Breast epithelium (tissue), 4 donors: ENCODE results near the gene PCDH7. TPM values are rescaled to one million over a fixed set of nuclear protein-coding genes. Genes with fewer than 3 reads are reported as not detected.
A peak's percentile ranks its signal among the peaks of the same experiment; 100 is the strongest.

Experiments used
- DNase-seq, 2 donors: peaks; one replicate each; pipeline ENCODE4 v3.0.0-alpha.2; 2019; ENCODE audit warnings: low spot score in 2 of 2
- H3K27ac ChIP-seq, 2 donors: fragments of 200-600 bp; sonication (generic) in 1 of 2; one replicate each; pipeline ENCODE4 v1.5.1; 2016 to 2019; ENCODE audit warnings: mild to moderate bottlenecking in 1 of 2
- H3K27me3 ChIP-seq, 2 donors: fragments of 200-600 bp; sonication (generic) in 1 of 2; one replicate each; pipeline versions ENCODE4 v1.5.1 to v1.6.0; 2017 to 2019; ENCODE audit warnings: control low read depth in 1 of 2, mild to moderate bottlenecking in 1 of 2
- H3K36me3 ChIP-seq: fragments of 200-600 bp; one replicate; pipeline ENCODE4 v1.5.1; 2019
- H3K4me1 ChIP-seq, 2 donors: fragments of 200-600 bp; sonication (generic); one replicate each; pipeline ENCODE4 v1.5.1; 2016 to 2019; ENCODE audit warnings: control low read depth in 1 of 2
- H3K4me3 ChIP-seq, 3 donors: fragments of 200-600 bp; sonication (generic); 1 replicate in 2 of 3; 2 replicates in 1 of 3; pipeline ENCODE4 v1.5.1; 2016 to 2019; ENCODE audit warnings: mild to moderate bottlenecking in 3 of 3, moderate library complexity in 2 of 3
- H3K9me3 ChIP-seq, 2 donors: fragments of 200-600 bp; sonication (generic) in 1 of 2; one replicate each; pipeline ENCODE4 v1.5.1; 2016 to 2019; ENCODE audit warnings: control low read depth in 1 of 2
- POLR2A ChIP-seq: fragments of 450-650 bp; IDR thresholded peaks from one replicate; pipeline ENCODE4 v1.6.1; 2016; ENCODE audit warnings: antibody characterized with exemption, mild to moderate bottlenecking, moderate library complexity
- POLR2AphosphoS5 ChIP-seq, 3 donors: sonication (generic); formaldehyde crosslinking; IDR thresholded peaks; one replicate each; pipeline ENCODE4 v1.6.1; 2017; ENCODE audit warnings: antibody characterized with exemption in 3 of 3
- intact Hi-C: fragments of 100-400 bp; cut with DNase I; formaldehyde crosslinking; loops from one replicate; pipeline ENCODE4 v1.15.1; 2023; ENCODE audit warnings: low total_unique reads
- total RNA-seq, 3 donors: library from RNA; depleted of rRNA; stranded (reverse); fragments of >200 nt; gene quantifications; one replicate each; pipeline ENCODE4 v1.1.0, GENCODE V29; 2016
- TF ChIP-seq, protein P1 (sequence below), 3 donors: fragments of 450-650 bp; IDR thresholded peaks; one replicate each; pipeline ENCODE4 v1.5.1; 2016 to 2017; ENCODE audit warnings: antibody characterized with exemption in 3 of 3, mild to moderate bottlenecking in 3 of 3, moderate library complexity in 3 of 3

PCDH7 gene
- total RNA-seq, 3 donors from 2014 or later: 6.1 to 30.9 (median 14.4) TPM

DNA sequence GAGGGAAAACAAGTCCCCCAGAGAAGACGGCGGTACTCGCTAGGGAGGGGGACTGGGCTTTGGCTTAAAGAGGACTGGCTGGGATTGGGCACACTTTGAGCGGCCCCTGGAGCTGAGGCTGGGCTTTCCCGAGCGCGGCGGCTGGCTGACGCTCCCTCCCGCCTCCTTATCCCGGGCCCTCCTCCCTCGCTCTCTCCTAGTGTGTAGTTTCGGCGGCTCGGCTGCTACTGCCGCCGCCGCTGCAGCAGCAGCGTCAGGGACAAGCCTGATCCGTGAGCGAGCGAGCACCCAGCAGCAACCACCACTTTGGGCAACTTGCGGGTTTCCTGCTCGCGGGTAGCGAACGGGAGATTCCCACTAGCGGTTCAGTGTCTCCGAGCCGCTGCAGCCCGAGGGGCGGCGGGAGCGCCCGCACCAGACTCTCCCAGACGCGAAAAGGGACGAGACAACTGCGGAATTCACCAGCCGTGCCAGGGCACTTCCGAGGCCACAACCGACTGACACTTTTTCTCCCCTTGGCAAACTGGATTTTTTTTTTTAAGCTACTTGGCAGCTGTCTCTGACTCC, 632 bp upstream of the PCDH7 start:
- H3K36me3 ChIP-seq: no peaks in the 10 kb centered on the region
- no peak for DNase-seq
- H3K4me1 ChIP-seq: no peaks in the 10 kb centered on the region
- intact Hi-C loops: no loop called here
- TF ChIP-seq POLR2AphosphoS5 (IDR thresholded peaks at IDR 0.05) (no peak), POLR2A (no peak)
- TF ChIP-seq, protein P1, sequence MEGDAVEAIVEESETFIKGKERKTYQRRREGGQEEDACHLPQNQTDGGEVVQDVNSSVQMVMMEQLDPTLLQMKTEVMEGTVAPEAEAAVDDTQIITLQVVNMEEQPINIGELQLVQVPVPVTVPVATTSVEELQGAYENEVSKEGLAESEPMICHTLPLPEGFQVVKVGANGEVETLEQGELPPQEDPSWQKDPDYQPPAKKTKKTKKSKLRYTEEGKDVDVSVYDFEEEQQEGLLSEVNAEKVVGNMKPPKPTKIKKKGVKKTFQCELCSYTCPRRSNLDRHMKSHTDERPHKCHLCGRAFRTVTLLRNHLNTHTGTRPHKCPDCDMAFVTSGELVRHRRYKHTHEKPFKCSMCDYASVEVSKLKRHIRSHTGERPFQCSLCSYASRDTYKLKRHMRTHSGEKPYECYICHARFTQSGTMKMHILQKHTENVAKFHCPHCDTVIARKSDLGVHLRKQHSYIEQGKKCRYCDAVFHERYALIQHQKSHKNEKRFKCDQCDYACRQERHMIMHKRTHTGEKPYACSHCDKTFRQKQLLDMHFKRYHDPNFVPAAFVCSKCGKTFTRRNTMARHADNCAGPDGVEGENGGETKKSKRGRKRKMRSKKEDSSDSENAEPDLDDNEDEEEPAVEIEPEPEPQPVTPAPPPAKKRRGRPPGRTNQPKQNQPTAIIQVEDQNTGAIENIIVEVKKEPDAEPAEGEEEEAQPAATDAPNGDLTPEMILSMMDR (IDR thresholded peaks at IDR 0.05): no peak
- H3K4me3 ChIP-seq: peak overlapping the region; percentile 53 to 76 (median 61)
- H3K27ac ChIP-seq: peak overlapping the region; percentile 65 to 75
- peaks cover 0 to 11% of the 10 kb centered on the region in 2 donors for H3K27me3 ChIP-seq
- H3K9me3 ChIP-seq: no peaks in the 10 kb centered on the region

DNA sequence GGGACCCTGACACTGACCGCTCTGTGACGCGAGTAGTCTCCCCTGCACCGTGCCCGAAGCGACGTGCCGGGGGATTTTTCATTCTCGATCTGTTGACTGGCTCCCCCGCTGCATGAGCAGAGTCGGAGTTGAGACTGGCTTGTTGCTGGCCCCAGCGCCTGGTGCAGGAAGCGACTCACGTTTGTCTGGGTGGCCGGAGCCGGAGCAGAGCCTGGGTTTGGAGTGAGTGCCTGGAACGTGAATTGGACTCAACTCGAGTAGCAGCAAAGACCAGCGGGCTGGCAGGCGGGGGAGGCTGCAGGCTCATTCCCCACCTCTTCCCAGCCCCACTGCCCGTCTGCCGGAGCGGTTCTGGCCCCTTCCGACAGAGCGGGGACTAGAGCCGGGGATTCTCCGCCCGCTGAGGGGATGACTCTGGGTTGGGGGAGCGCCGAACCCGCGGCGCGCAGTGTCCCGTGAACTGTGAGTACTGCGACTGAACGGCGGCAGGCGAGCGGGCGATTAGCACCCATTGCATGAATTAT, 554 bp downstream of the PCDH7 start:
- Histone ChIP-seq H3K27ac (peak overlapping the region; percentile 33 to 75), H3K9me3 (no peaks in the 10 kb centered on the region), H3K36me3 (no peaks in the 10 kb centered on the region), H3K27me3 (peaks cover 0 to 11% of the 10 kb centered on the region in 2 donors), H3K4me1 (no peaks in the 10 kb centered on the region), H3K4me3 (peak overlapping the region; percentile 53 to 76 (median 61))
- intact Hi-C loops: no loop called here
- TF ChIP-seq POLR2A: no peak
- TF ChIP-seq POLR2AphosphoS5 (IDR thresholded peaks at IDR 0.05): no peak
- TF ChIP-seq, protein P1 (IDR thresholded peaks at IDR 0.05): no peak
- DNase-seq: no peak

DNA sequence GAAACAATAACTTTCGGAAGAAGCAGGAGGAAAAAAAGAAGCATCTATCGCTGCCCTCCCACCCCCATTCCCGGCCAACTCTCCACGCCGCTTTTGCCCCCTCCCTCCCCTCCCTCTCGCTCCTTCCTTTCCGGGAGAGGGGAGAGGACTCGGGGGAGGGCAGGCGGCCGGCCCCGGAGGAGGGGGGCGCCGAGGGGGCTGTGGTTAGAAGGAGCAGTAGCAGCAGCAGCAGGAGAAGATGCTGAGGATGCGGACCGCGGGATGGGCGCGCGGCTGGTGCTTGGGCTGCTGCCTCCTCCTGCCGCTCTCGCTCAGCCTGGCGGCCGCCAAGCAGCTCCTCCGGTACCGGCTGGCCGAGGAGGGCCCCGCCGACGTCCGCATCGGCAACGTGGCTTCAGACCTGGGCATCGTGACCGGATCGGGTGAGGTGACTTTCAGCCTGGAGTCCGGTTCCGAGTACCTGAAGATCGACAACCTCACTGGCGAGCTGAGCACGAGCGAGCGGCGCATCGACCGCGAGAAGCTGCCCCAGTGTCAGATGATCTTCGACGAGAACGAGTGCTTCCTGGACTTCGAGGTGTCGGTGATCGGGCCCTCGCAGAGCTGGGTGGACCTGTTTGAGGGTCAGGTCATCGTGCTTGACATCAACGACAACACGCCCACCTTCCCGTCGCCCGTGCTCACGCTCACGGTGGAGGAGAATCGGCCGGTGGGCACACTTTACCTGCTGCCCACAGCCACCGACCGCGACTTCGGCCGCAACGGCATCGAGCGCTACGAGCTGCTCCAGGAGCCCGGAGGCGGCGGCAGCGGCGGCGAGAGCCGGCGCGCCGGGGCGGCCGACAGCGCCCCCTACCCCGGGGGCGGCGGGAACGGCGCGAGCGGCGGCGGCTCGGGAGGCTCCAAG, 1.3 kb downstream of the PCDH7 start:
- Histone ChIP-seq H3K36me3 (no peaks in the 10 kb centered on the region), H3K4me1 (no peaks in the 10 kb centered on the region), H3K9me3 (no peaks in the 10 kb centered on the region), H3K27ac (peak overlapping the region in 1 of 2 donors; percentile 75), H3K27me3 (peaks cover 0 to 11% of the 10 kb centered on the region in 2 donors), H3K4me3 (peak overlapping the region; percentile 53 to 76 (median 61))
- DNase-seq: no peak
- TF ChIP-seq POLR2A (no peak), POLR2AphosphoS5 (IDR thresholded peaks at IDR 0.05) (no peak)
- TF ChIP-seq, protein P1 (IDR thresholded peaks at IDR 0.05): peak in 1 of 3 donors; percentile 51
- intact Hi-C loops: no loop called here

DNA sequence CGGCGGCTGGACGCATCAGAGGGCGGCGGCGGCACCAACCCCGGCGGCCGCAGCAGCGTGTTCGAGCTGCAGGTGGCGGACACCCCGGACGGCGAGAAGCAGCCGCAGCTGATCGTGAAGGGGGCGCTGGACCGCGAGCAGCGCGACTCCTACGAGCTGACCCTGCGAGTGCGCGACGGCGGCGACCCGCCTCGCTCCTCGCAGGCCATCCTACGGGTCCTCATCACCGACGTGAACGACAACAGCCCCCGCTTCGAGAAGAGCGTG, 1.9 kb downstream of the PCDH7 start:
- DNase-seq: no peak
- Histone ChIP-seq H3K9me3 (no peaks in the 10 kb centered on the region), H3K27me3 (peaks cover 0 to 11% of the 10 kb centered on the region in 2 donors), H3K4me1 (no peaks in the 10 kb centered on the region), H3K27ac (no peak overlapping the region), H3K36me3 (no peaks in the 10 kb centered on the region), H3K4me3 (peak overlapping the region; percentile 53 to 76 (median 61))
- intact Hi-C loops: no loop called here
- TF ChIP-seq POLR2A (no peak), POLR2AphosphoS5 (IDR thresholded peaks at IDR 0.05) (no peak)
- TF ChIP-seq, protein P1 (IDR thresholded peaks at IDR 0.05): no peak
